Stimulated activated naive B cell treated with anti-CD40 and anti-IgM and Interleukin-4, amounts not matched to agents 10 μg/mL and 1 μg/mL and 100 μg/mL, for 72 hours (primary cell): Measurements from ENCODE around the gene FMOD.
"Not testable (repeated sequence)": the region's sequence is repeated elsewhere in the genome, so short reads cannot be mapped to it uniquely, and the experiment has no call there.

Source experiments
- ATAC-seq, 2 donors: fragments of 150-1000 bp; cut with Tn5 transposase; replicated peaks; 2 replicates each; pipeline ENCODE4 v1.10.0; 2021; ENCODE audit warnings: moderate library complexity in 1 of 2
- DNase-seq: peaks from one replicate; pipeline ENCODE4 v3.0.0; 2021
- H3K27ac Mint-ChIP-seq: one replicate; pipeline ENCODE4 v1.8.0; 2022; ENCODE audit warnings: mild to moderate bottlenecking, mixed read lengths
- H3K27me3 Mint-ChIP-seq, 2 donors: one replicate each; pipeline ENCODE4 v1.8.0; 2022; ENCODE audit warnings: mixed read lengths in 2 of 2
- H3K36me3 Mint-ChIP-seq, 2 donors: one replicate each; pipeline ENCODE4 v1.8.0; 2022; ENCODE audit warnings: mixed read lengths in 2 of 2, mild to moderate bottlenecking in 1 of 2
- H3K4me1 Mint-ChIP-seq, 2 donors: one replicate each; pipeline ENCODE4 v1.8.0; 2022; ENCODE audit warnings: mixed read lengths in 2 of 2, mild to moderate bottlenecking in 1 of 2
- H3K4me3 Mint-ChIP-seq, 2 donors: one replicate each; pipeline ENCODE4 v1.8.0; 2022; ENCODE audit warnings: mild to moderate bottlenecking in 2 of 2, mixed read lengths in 2 of 2, moderate library complexity in 1 of 2
- H3K9me3 Mint-ChIP-seq, 2 donors: one replicate each; pipeline ENCODE4 v1.8.0; 2022; ENCODE audit warnings: mixed read lengths in 2 of 2, mild to moderate bottlenecking in 1 of 2

Gene FMOD

GRCh38 chr1:203314025-203314759 lies 36.7 kb downstream of the FMOD start:
- ATAC-seq, H3K4me3 Mint-ChIP-seq, H3K27me3 Mint-ChIP-seq, H3K9me3 Mint-ChIP-seq, DNase-seq: not testable (repeated sequence)
- peaks cover 19 to 37% of the 10 kb centered on the region in 2 donors for H3K36me3 Mint-ChIP-seq
- peaks cover 33 to 69% of the 10 kb centered on the region in 2 donors for H3K4me1 Mint-ChIP-seq
- peak overlapping the region; percentile 2 for H3K27ac Mint-ChIP-seq

DNA sequence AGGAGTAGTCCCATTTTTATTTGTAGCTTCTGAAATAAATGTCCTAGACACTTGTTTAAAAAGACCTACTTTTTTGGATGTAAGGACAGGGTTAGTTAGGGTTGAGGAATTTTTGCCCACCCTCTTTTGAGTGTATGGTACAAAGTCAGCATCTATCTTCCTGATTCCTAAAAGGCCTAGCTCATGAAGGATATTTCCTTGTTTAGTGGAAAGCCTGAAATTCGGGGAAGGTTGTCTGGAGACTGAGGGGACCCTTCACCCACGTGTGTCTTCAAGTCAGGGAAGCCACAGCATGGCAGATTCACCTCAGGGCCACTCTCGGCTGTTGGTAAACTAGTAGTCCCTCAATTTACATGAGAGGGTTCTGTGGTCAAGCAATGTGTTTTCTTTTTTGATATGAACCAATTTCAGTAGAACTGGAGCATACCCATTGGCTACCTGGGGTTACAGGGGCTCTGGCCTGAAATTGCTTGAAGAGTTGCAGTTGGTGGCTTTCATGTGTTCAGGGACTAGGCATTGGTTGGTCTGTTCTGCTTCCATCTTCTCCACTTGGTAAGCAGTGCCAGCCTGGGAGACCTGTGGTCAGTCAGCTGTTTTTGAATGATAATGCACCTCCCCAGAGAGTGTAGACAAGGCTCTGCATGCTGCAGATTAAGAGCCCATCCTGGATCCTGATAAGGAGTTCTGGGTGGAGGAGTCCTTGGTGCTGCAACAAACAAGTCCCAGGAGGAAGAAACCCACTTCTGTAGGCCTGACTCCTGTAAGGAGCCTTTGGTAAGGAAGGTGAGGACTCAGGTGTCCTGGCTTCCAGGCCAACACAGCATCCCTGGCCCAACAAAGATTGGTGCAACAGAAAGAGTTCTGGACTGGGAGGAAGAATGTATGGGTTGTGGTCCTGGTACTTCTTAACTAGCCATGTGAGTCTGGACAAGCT lies 39.3 kb downstream of the FMOD start:
- H3K36me3 Mint-ChIP-seq, result peaks cover 43 to 61% of the 10 kb centered on the region in 2 donors
- no peak overlapping the region for H3K4me3 Mint-ChIP-seq
- DNase-seq (no peak), ATAC-seq (peak; percentile 27 to 32)
- H3K27ac Mint-ChIP-seq, result peak overlapping the region; percentile 59
- H3K9me3 Mint-ChIP-seq, result peaks cover 0 to 1% of the 10 kb centered on the region in 2 donors
- H3K4me1 Mint-ChIP-seq, result peaks cover 32 to 69% of the 10 kb centered on the region in 2 donors
- no peaks in the 10 kb centered on the region for H3K27me3 Mint-ChIP-seq

GRCh38 chr1:203308923-203309331 lies 42.0 kb downstream of the FMOD start:
- H3K4me3 Mint-ChIP-seq, result peak overlapping the region; percentile 91 to 96
- peaks cover 0 to under 1% of the 10 kb centered on the region in 2 donors for H3K9me3 Mint-ChIP-seq
- DNase-seq (no peak), ATAC-seq (no peak)
- H3K27ac Mint-ChIP-seq, result peak overlapping the region; percentile 70
- no peaks in the 10 kb centered on the region for H3K27me3 Mint-ChIP-seq
- H3K36me3 Mint-ChIP-seq, result peaks cover 55 to 70% of the 10 kb centered on the region in 2 donors
- peaks cover 35 to 72% of the 10 kb centered on the region in 2 donors for H3K4me1 Mint-ChIP-seq

DNA sequence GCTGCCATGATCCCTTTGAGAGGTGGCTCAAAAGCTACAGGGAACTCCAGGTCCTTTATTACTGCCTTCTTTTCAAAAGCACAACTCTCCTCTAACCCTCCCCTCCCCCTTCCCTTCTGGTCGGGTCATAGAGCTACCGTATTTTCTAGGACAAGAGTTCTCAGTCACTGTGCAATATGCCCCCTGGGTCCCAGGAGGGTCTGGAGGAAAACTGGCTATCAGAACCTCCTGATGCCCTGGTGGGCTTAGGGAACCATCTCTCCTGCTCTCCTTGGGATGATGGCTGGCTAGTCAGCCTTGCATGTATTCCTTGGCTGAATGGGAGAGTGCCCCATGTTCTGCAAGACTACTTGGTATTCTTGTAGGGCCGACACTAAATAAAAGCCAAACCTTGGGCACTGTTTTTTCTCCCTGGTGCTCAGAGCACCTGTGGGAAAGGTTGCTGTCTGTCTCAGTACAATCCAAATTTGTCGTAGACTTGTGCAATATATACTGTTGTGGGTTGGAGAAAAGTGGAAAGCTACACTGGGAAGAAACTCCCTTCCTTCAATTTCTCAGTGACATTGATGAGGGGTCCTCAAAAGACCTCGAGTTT lies 42.5 kb downstream of the FMOD start:
- Mint-ChIP-seq H3K4me3 (peak overlapping the region; percentile 91 to 96), H3K36me3 (peaks cover 51 to 70% of the 10 kb centered on the region in 2 donors), H3K4me1 (peaks cover 40 to 72% of the 10 kb centered on the region in 2 donors), H3K27ac (peak overlapping the region; percentile 70), H3K27me3 (no peaks in the 10 kb centered on the region), H3K9me3 (no peaks in the 10 kb centered on the region)
- no peak for DNase-seq
- no peak for ATAC-seq

DNA sequence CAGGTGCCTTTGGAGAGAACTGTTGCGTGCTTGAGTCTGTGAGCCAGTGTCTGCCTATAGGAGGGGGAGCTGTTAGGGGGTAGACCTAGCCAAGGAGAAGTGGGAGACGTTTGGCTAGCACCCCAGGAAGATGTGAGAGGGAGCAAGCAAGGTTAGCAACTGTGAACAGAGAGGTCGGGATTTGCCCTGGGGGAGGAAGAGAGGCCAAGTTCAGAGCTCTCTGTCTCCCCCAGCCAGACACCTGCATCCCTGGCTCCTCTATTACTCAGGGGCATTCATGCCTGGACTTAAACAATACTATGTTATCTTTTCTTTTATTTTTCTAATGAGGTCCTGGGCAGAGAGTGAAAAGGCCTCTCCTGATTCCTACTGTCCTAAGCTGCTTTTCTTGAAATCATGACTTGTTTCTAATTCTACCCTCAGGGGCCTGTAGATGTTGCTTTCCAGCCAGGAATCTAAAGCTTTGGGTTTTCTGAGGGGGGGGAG lies 43.2 kb downstream of the FMOD start:
- ATAC-seq (no peak), DNase-seq (no peak)
- Mint-ChIP-seq H3K36me3 (peaks cover 51 to 71% of the 10 kb centered on the region in 2 donors), H3K27ac (peak overlapping the region; percentile 96), H3K4me1 (peaks cover 43 to 76% of the 10 kb centered on the region in 2 donors), H3K27me3 (no peaks in the 10 kb centered on the region), H3K4me3 (peak overlapping the region; percentile 91 to 96), H3K9me3 (no peaks in the 10 kb centered on the region)

DNA sequence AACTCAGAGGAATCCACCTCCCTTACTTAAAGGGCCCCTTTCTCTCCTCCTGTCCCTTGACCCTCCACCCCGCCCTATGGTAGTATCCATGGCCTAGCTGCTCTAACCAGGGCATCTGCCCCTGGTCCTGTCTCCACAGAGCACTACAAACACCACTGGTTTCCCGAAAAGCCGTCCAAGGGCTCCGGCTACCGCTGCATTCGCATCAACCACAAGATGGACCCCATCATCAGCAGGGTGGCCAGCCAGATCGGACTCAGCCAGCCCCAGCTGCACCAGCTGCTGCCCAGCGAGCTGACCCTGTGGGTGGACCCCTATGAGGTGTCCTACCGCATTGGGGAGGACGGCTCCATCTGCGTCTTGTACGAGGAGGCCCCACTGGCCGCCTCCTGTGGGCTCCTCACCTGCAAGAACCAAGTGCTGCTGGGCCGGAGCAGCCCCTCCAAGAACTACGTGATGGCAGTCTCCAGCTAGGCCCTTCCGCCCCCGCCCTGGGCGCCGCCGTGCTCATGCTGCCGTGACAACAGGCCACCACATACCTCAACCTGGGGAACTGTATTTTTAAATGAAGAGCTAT lies 43.9 kb downstream of the FMOD start:
- DNase-seq (no peak), ATAC-seq (no peak)
- no peaks in the 10 kb centered on the region for H3K27me3 Mint-ChIP-seq
- H3K36me3 Mint-ChIP-seq, result peaks cover 51 to 69% of the 10 kb centered on the region in 2 donors
- H3K4me1 Mint-ChIP-seq, result peaks cover 44 to 75% of the 10 kb centered on the region in 2 donors
- H3K27ac Mint-ChIP-seq, result peak overlapping the region; percentile 96
- H3K4me3 Mint-ChIP-seq, result peak overlapping the region; percentile 91 to 96
- H3K9me3 Mint-ChIP-seq, result no peaks in the 10 kb centered on the region

GRCh38 chr1:203306089-203306964 lies 44.6 kb downstream of the FMOD start:
- Mint-ChIP-seq H3K4me1 (peaks cover 41 to 70% of the 10 kb centered on the region in 2 donors), H3K36me3 (peaks cover 51 to 64% of the 10 kb centered on the region in 2 donors), H3K9me3 (no peaks in the 10 kb centered on the region), H3K27me3 (no peaks in the 10 kb centered on the region), H3K27ac (peak overlapping the region; percentile 96), H3K4me3 (peak overlapping the region; percentile 91 to 96)
- DNase-seq, result peak; percentile 23
- ATAC-seq, result peak; percentile 7 to 25

- Mint-ChIP-seq H3K36me3 (peaks cover 48 to 62% of the 10 kb centered on the region in 2 donors), H3K4me1 (peaks cover 45 to 70% of the 10 kb centered on the region in 2 donors), H3K4me3 (peak overlapping the region; percentile 91 to 96), H3K27me3 (no peaks in the 10 kb centered on the region), H3K27ac (peak overlapping the region; percentile 96), H3K9me3 (no peaks in the 10 kb centered on the region)
- ATAC-seq (peak; percentile 7 to 11), DNase-seq (no peak)
These were observed 45.2 kb downstream of the FMOD start for GRCh38 chr1:203305809-203306088.

DNA sequence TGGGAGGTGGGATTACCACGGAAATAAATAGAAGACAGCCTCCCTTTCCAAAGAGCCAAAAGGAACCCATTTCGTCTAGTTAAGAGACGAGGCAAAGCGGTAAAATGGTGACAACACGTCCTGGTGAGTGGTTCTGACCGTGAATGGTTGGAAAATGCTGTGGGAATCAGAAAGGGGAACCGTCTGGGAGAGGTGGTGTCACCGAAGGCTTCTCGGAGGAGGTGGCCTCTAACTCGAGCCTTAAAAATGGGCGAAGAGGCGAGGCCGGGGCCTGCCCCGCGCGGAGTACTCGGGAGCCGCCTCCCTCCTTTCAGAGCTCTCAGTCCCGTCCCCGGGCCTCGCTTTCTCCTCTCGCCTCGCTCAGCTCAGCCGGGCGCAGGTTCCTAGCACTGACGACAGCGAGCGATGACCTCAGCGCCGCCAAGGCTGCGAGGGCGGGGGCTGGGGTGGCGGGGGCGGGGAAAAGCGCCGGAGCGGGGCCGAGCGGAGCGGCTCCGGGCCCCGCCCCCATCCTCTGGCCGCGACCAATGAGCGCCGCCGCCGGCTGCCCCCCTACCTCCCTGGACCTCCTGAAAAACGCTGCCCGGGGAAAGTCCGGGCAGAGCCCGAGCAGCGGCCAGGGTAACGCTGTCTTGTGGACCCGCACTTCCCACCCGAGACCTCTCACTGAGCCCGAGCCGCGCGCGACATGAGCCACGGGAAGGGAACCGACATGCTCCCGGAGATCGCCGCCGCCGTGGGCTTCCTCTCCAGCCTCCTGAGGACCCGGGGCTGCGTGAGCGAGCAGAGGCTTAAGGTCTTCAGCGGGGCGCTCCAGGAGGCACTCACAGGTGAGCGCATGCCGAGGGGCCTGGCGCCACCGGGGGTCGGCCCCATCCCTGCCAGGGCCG lies 45.8 kb downstream of the FMOD start, which contains the start of gene BTG2:
TSS of gene BTG2 (plus strand) at position 601 of the 890 bp plus-strand sequence. CDS start at position 689, 88 bp downstream.
- H3K27ac Mint-ChIP-seq, result peak within 1 kb of the TSS; percentile 96
- peak; percentile 81 to 86 for ATAC-seq
- peaks cover 46 to 59% of the 10 kb centered on the region in 2 donors for H3K36me3 Mint-ChIP-seq
- H3K4me1 Mint-ChIP-seq, result peaks cover 51 to 72% of the 10 kb centered on the region in 2 donors
- H3K9me3 Mint-ChIP-seq, result no peaks in the 10 kb centered on the region
- peak within 1 kb of the TSS; percentile 91 to 96 for H3K4me3 Mint-ChIP-seq
- DNase-seq, result peak; percentile 86
- H3K27me3 Mint-ChIP-seq, result no peaks in the 10 kb centered on the region

- Mint-ChIP-seq H3K9me3 (no peaks in the 10 kb centered on the region), H3K4me3 (peak overlapping the region; percentile 91 to 96), H3K27me3 (no peaks in the 10 kb centered on the region), H3K36me3 (peaks cover 40 to 52% of the 10 kb centered on the region in 2 donors), H3K4me1 (peaks cover 51 to 72% of the 10 kb centered on the region in 2 donors), H3K27ac (peak overlapping the region; percentile 96)
- DNase-seq (no peak), ATAC-seq (no peak)
These were observed 46.5 kb downstream of the FMOD start for GRCh38 chr1:203304391-203304918.

DNA sequence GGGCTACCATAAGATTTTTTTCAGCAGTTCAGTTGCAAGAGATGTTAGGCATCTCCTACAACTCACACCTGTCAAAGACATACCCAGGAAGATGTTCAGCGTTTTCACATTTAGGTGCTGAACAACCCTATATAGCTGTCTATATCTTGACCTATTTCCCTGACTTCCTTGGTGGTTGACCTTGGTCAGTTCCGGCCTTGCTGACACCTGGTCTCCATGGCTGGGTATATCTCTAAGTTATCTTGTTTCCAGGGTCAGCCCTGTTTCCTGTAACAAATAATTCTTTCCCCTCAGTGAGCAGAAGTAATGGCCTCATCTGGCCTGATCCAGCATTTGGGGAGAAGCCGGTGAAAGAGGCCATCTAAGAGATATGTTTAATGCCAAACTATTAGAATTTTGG lies 48.0 kb downstream of the FMOD start:
- no peak overlapping the region for H3K4me3 Mint-ChIP-seq

DNA sequence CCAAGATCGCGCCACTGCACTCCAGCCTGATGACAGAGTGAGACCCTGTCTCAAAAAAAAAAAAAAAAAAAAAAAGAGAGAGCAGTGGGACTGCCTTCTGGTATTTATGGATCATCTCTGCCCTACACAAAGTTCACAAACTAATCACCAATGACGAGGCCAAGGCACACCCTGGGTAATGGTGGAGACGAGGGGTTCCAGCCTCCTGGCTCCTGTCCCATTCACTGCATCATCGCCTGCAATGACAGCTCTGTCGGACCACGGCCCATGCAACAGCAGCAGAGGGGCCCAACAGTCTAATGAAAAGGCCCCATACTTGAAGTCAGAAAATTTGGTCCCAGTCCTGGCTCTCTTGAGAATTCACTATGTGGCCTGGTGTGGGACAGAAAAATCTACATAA lies 48.5 kb downstream of the FMOD start:
- H3K9me3 Mint-ChIP-seq, result no peaks in the 10 kb centered on the region
- peak overlapping the region; percentile 96 for H3K27ac Mint-ChIP-seq
- H3K27me3 Mint-ChIP-seq, result no peaks in the 10 kb centered on the region
- no peak for DNase-seq
- H3K4me3 Mint-ChIP-seq, result no peak overlapping the region
- H3K4me1 Mint-ChIP-seq, result peaks cover 53 to 72% of the 10 kb centered on the region in 2 donors
- ATAC-seq, result no peak
- H3K36me3 Mint-ChIP-seq, result peaks cover 22 to 32% of the 10 kb centered on the region in 2 donors

More for the DNA sequence above, 48.0 kb downstream of the FMOD start:
- Mint-ChIP-seq H3K27me3 (no peaks in the 10 kb centered on the region), H3K36me3 (peaks cover 27 to 37% of the 10 kb centered on the region in 2 donors), H3K9me3 (no peaks in the 10 kb centered on the region), H3K4me1 (peaks cover 53 to 72% of the 10 kb centered on the region in 2 donors), H3K27ac (peak overlapping the region; percentile 96)
- DNase-seq (no peak), ATAC-seq (no peak)
